Keratinocyte (primary cell): Measurements from ENCODE around the gene AKR1D1. TPM values are rescaled to one million over a fixed set of nuclear protein-coding genes. Genes with fewer than 3 reads are reported as not detected.

Experiments
- DNase-seq: peaks from one replicate; pipeline ENCODE4 v3.0.0-alpha.2; 2011; ENCODE audit warnings: low read depth, missing footprints, low spot score
- FAIRE-seq: peaks from 2 replicates; lab custom pipeline; 2011; peaks lifted over from hg19 to GRCh38; lab: Jason Lieb, UNC
- H2AFZ ChIP-seq: 2 replicates; pipeline ENCODE4 v1.6.0; 2012; ENCODE audit warnings: low read length, control low read depth, inconsistent platforms; ENCODE audit not compliant: control insufficient read depth
- H3K27ac ChIP-seq: 2 replicates; pipeline ENCODE4 v1.5.1; 2011; ENCODE audit warnings: low read length; ENCODE audit not compliant: control insufficient read depth, insufficient read depth
- H3K27me3 ChIP-seq: 3 replicates; pipeline ENCODE4 v1.6.0; 2011; ENCODE audit warnings: low read length; ENCODE audit not compliant: control insufficient read depth, insufficient read depth; ENCODE audit errors: extremely low read depth
- H3K36me3 ChIP-seq, 2 experiments: 2 replicates in 1 of 2; 3 replicates in 1 of 2; pipeline ENCODE4 v1.5.1; 2011; ENCODE audit warnings: low read length in 2 of 2, mild to moderate bottlenecking in 1 of 2; ENCODE audit not compliant: control insufficient read depth in 2 of 2, insufficient read depth in 2 of 2; ENCODE audit errors: extremely low read depth in 1 of 2
- H3K4me1 ChIP-seq: 3 replicates; pipeline ENCODE4 v1.5.1; 2011; ENCODE audit warnings: low read length; ENCODE audit not compliant: control insufficient read depth, insufficient read depth; ENCODE audit errors: extremely low read depth
- H3K4me2 ChIP-seq: 3 replicates; pipeline ENCODE4 v1.6.0; 2011; ENCODE audit warnings: low read depth, low read length; ENCODE audit not compliant: control insufficient read depth, insufficient read depth; ENCODE audit errors: extremely low read depth
- H3K4me3 ChIP-seq, 3 experiments: fragments of 200-600 bp in 1 of 3; sonication (generic) in 1 of 3; 2 replicates in 2 of 3; 3 replicates in 1 of 3; pipeline ENCODE4 v1.5.1; 2011 to 2016; ENCODE audit warnings: low read length in 3 of 3, mild to moderate bottlenecking in 3 of 3, control low read depth in 2 of 3, inconsistent platforms in 1 of 3, low read depth in 1 of 3, mixed read lengths in 1 of 3, mixed run types in 1 of 3, moderate library complexity in 1 of 3; ENCODE audit not compliant: control insufficient read depth in 2 of 3, insufficient read depth in 2 of 3; ENCODE audit errors: extremely low read depth in 1 of 3
- H3K79me2 ChIP-seq: 2 replicates; pipeline ENCODE4 v1.6.0; 2012; ENCODE audit warnings: low read length; ENCODE audit not compliant: control insufficient read depth, insufficient read depth
- H3K9ac ChIP-seq: 3 replicates; pipeline ENCODE4 v1.6.0; 2011; ENCODE audit warnings: low read length; ENCODE audit not compliant: control insufficient read depth, insufficient read depth; ENCODE audit errors: extremely low read depth
- H3K9me1 ChIP-seq: 3 replicates; pipeline ENCODE4 v1.6.0; 2011; ENCODE audit warnings: low read length; ENCODE audit not compliant: control insufficient read depth, insufficient read depth; ENCODE audit errors: extremely low read depth
- H3K9me3 ChIP-seq: 2 replicates; pipeline ENCODE4 v1.5.1; 2012; ENCODE audit warnings: low read depth, low read length; ENCODE audit not compliant: control insufficient read depth
- H4K20me1 ChIP-seq: 3 replicates; pipeline ENCODE4 v1.6.0; 2011; ENCODE audit warnings: low read length; ENCODE audit not compliant: control insufficient read depth, insufficient read depth; ENCODE audit errors: extremely low read depth
- CTCF ChIP-seq, 3 experiments: IDR thresholded peaks in 1 of 3; conservative IDR thresholded peaks in 1 of 3; optimal IDR thresholded peaks in 1 of 3; 2 replicates in 2 of 3; 3 replicates in 1 of 3; pipeline versions ENCODE3 to v1.5.1; 2011; ENCODE audit warnings: low read length in 3 of 3, mild to moderate bottlenecking in 3 of 3, moderate library complexity in 2 of 3, control low read depth in 1 of 3, inconsistent platforms in 1 of 3; ENCODE audit not compliant: insufficient read depth in 2 of 3; ENCODE audit errors: extremely low read depth in 1 of 3
- EZH2 ChIP-seq: IDR thresholded peaks from one replicate; pipeline ENCODE4 v1.6.1; 2012; ENCODE audit warnings: inconsistent platforms, mild to moderate bottlenecking, low read length, moderate library complexity
- dilution Hi-C: fragments of 300-500 bp; cut with MboI; formaldehyde crosslinking; loops from one replicate; pipeline ENCODE4 v1.7.0; 2020; ENCODE audit warnings: low sequenced_read_pairs; ENCODE audit not compliant: extremely low pct_ligation_motif_present
- polyA plus RNA-seq, 5 experiments: library from polyadenylated mRNA; depleted of rRNA in 3 of 5; stranded (reverse) in 3 of 5; stranded (forward) in 1 of 5; unstranded in 1 of 5; fragments of >200 nt; gene quantifications; 1 replicate in 1 of 5; 2 replicates in 3 of 5; 3 replicates in 1 of 5; pipeline versions ENCODE4 v1.2.1 to v1.2.3, GENCODE V29; 2011 to 2012; ENCODE audit warnings: missing spikeins in 2 of 5, low read depth in 1 of 5, low replicate concordance in 1 of 5

Gene AKR1D1
- polyA plus RNA-seq, 1 donor (not counting 4 experiments of a cell fraction or from before 2014, with no cell fraction given), result not detected

- Histone ChIP-seq H4K20me1 (no peaks in the 10 kb centered on the region), H3K36me3 (no peaks in the 10 kb centered on the region), H3K79me2 (no peaks in the 10 kb centered on the region), H3K4me3 (no peak overlapping the region), H3K9me3 (no peaks in the 10 kb centered on the region), H3K4me2 (no peak overlapping the region), H3K4me1 (no peaks in the 10 kb centered on the region), H2AFZ (no peak overlapping the region), H3K9ac (no peak overlapping the region), H3K27me3 (no peaks in the 10 kb centered on the region), H3K9me1 (no peaks in the 10 kb centered on the region), H3K27ac (no peak overlapping the region)
- dilution Hi-C loops, result no loop called here
- no peak for FAIRE-seq
- no peak for TF ChIP-seq CTCF (optimal IDR thresholded peaks at IDR 0.05 in 1 of 3, IDR thresholded peaks at IDR 0.05 in 1 of 3, conservative IDR thresholded peaks at IDR 0.05 in 1 of 3; ENCODE audit: extremely low read depth in 1 of 3, insufficient read depth in 2 of 3, low read length in 3 of 3)
- no peak for TF ChIP-seq EZH2
- DNase-seq, result no peak
These were observed 31.4 kb upstream of the AKR1D1 start for GRCh38 chr7:138044897-138045296.

GRCh38 chr7:138047907-138048306 lies 28.4 kb upstream of the AKR1D1 start:
- no peaks in the 10 kb centered on the region for H3K79me2 ChIP-seq
- H3K36me3 ChIP-seq, result no peaks in the 10 kb centered on the region
- dilution Hi-C loops, result no loop called here
- no peak overlapping the region for H3K27ac ChIP-seq
- no peak overlapping the region for H2AFZ ChIP-seq
- no peak overlapping the region for H3K4me3 ChIP-seq
- no peaks in the 10 kb centered on the region for H3K4me1 ChIP-seq
- no peaks in the 10 kb centered on the region for H4K20me1 ChIP-seq
- no peak for TF ChIP-seq CTCF (optimal IDR thresholded peaks at IDR 0.05 in 1 of 3, IDR thresholded peaks at IDR 0.05 in 1 of 3, conservative IDR thresholded peaks at IDR 0.05 in 1 of 3; ENCODE audit: extremely low read depth in 1 of 3, insufficient read depth in 2 of 3, low read length in 3 of 3)
- no peak for TF ChIP-seq EZH2
- H3K9me1 ChIP-seq, result no peaks in the 10 kb centered on the region
- no peaks in the 10 kb centered on the region for H3K9me3 ChIP-seq
- FAIRE-seq (no peak), DNase-seq (no peak)
- H3K27me3 ChIP-seq, result no peaks in the 10 kb centered on the region
- no peak overlapping the region for H3K9ac ChIP-seq
- no peak overlapping the region for H3K4me2 ChIP-seq
